Activated CD8-positive, alpha-beta T cell treated with anti-CD3 and anti-CD28 coated beads for 36 hours (primary cell): Measurements from ENCODE around the gene HELZ2. TPM values are rescaled to one million over a fixed set of nuclear protein-coding genes. Genes with fewer than 3 reads are reported as not detected.
A peak's percentile ranks its signal among the peaks of the same experiment; 100 is the strongest.

Source experiments
- ATAC-seq: fragments of 200-7000 bp; cut with Tn5 transposase; one replicate; pipeline ENCODE4 v1.10.0; 2021; ENCODE audit warnings: mild to moderate bottlenecking, moderate library complexity
- CTCF ChIA-PET: fragments of 350-600 bp; sonication (Branson Sonifier 250); formaldehyde crosslinking; loops from one replicate; lab custom pipeline; 2021; ENCODE audit warnings: antibody characterized with exemption; lab: Charles Lee
- POLR2A ChIA-PET: fragments of 350-600 bp; sonication (Branson Sonifier 250); formaldehyde crosslinking; loops from one replicate; lab custom pipeline; 2021; ENCODE audit warnings: antibody characterized with exemption; lab: Charles Lee
- DNase-seq: peaks from one replicate; pipeline ENCODE4 v3.0.0-alpha.2; 2020
- H3K27ac Mint-ChIP-seq: one replicate; pipeline ENCODE4 v1.8.0; 2021; ENCODE audit warnings: mild to moderate bottlenecking, mixed read lengths
- H3K27me3 Mint-ChIP-seq: one replicate; pipeline ENCODE4 v1.8.0; 2021; ENCODE audit warnings: mixed read lengths
- H3K36me3 Mint-ChIP-seq: one replicate; pipeline ENCODE4 v1.8.0; 2021; ENCODE audit warnings: low read depth, mixed read lengths
- H3K4me1 Mint-ChIP-seq: one replicate; pipeline ENCODE4 v1.8.0; 2021; ENCODE audit warnings: low read depth, mixed read lengths
- H3K4me3 Mint-ChIP-seq: one replicate; pipeline ENCODE4 v1.8.0; 2021; ENCODE audit warnings: mild to moderate bottlenecking, moderate library complexity, mixed read lengths
- H3K9me3 Mint-ChIP-seq: one replicate; pipeline ENCODE4 v1.8.0; 2021; ENCODE audit warnings: mixed read lengths
- intact Hi-C: fragments of 100-400 bp; cut with micrococcal nuclease; formaldehyde crosslinking; loops from one replicate; pipeline ENCODE4 v1.10.0; 2022
- total RNA-seq, 2 experiments: library from RNA; stranded (reverse); gene quantifications; one replicate each; pipeline ENCODE4 v1.2.3, GENCODE V29; 2021
- TF ChIP-seq, protein P1 (sequence below): fragments of 200-600 bp; IDR thresholded peaks from one replicate; pipeline ENCODE4 v1.8.0; 2022; ENCODE audit warnings: antibody characterized with exemption, mild to moderate bottlenecking

The HELZ2 gene
- total RNA-seq, 2 experiments from 2014 or later: 14.3 to 17.6 TPM

DNA sequence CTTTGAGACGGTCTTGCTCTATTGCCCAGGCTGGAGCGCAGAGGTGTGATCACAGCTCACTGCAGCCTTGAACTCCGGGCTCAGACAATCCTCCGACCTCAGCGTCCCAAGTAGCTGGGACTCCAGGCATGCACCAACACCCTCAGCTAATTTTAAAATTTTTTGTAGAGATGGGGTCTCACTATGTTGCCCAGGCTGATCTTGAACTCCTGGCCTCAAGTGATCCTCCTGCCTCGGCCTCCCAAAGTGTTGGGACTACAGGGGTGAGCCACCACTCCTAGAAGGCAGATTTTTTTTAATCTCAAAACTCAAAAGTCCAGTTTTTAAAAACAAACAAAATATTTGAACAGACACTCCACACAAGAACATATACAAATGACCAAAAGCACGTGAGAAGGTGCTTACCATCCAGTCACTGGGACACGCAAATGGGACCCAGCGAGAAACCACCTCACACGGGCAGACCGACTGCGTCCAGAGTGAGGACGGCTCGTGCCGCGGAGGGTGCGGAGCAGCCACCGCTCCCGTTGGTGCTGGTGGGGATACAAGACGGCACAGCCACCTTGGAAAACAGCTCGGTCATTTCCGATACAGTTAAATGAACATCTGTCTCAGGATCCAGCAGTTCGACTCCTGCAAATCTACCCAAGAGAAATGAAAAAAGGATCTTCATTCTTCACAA is 8.5 kb upstream of the HELZ2 start:
- DNase-seq: no peak
- ATAC-seq: no peak
- ChIA-PET POLR2A (no interaction called here), CTCF (interaction anchor here (1.0 to 2.5 kb wide), 4 partner anchors 15 to 60 kb away, joined by 3 to 11 read pairs (median 8); partner anchors contain the start of gene PTK6)
- TF ChIP-seq, protein P1, sequence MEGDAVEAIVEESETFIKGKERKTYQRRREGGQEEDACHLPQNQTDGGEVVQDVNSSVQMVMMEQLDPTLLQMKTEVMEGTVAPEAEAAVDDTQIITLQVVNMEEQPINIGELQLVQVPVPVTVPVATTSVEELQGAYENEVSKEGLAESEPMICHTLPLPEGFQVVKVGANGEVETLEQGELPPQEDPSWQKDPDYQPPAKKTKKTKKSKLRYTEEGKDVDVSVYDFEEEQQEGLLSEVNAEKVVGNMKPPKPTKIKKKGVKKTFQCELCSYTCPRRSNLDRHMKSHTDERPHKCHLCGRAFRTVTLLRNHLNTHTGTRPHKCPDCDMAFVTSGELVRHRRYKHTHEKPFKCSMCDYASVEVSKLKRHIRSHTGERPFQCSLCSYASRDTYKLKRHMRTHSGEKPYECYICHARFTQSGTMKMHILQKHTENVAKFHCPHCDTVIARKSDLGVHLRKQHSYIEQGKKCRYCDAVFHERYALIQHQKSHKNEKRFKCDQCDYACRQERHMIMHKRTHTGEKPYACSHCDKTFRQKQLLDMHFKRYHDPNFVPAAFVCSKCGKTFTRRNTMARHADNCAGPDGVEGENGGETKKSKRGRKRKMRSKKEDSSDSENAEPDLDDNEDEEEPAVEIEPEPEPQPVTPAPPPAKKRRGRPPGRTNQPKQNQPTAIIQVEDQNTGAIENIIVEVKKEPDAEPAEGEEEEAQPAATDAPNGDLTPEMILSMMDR: no peak
- intact Hi-C loops: no loop called here
- Mint-ChIP-seq H3K4me3 (no peak overlapping the region), H3K27ac (no peak overlapping the region), H3K4me1 (peaks cover 4% of the 10 kb centered on the region), H3K36me3 (no peaks in the 10 kb centered on the region), H3K9me3 (no peaks in the 10 kb centered on the region), H3K27me3 (peaks cover 2% of the 10 kb centered on the region)

DNA sequence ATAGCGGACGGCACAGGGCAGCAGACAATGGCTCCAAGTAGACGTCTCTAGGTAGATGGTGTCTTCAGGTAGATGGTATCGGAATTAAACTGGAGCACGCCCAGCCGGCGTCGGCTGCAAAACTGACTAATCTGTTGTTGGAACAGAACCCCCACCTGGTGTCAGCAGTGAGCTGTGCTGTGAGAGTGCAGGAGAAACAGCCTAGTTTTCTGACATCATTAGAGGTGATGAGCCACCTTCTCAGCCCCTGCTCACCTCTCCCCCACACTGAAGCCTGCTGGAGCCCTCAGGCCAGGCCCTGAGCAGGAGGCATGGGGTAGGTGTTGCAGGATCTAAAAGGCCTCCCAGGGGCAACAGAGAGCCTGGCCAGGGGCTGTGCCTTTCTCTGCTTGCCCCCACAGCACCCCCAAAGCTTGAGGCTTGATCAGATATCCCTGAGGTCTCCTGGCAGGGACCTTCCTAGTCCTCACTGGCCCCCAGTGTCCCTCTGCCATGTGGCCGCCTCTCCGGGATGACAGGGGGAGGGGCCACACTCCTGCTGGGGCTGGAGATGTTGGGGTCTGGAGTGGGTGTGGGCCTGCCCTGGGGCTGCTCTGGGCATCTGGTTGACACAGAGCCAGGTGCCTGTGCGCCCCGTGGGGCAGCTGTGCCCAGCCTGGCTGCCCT is 6.9 kb upstream of the HELZ2 start:
- Mint-ChIP-seq H3K4me1 (no peaks in the 10 kb centered on the region), H3K27me3 (peaks cover 3% of the 10 kb centered on the region), H3K9me3 (no peaks in the 10 kb centered on the region), H3K4me3 (no peak overlapping the region), H3K27ac (no peak overlapping the region), H3K36me3 (no peaks in the 10 kb centered on the region)
- DNase-seq (peak; percentile 83), ATAC-seq (peak; percentile 98)
- TF ChIP-seq, protein P1: peak; percentile 48
- intact Hi-C loops: no loop called here
- CTCF ChIA-PET: interaction anchor here (1.1 to 2.5 kb wide), 5 partner anchors 9 to 61 kb away, joined by 3 to 11 read pairs (median 3); partner anchors contain the start of gene PTK6
- POLR2A ChIA-PET: no interaction called here

DNA sequence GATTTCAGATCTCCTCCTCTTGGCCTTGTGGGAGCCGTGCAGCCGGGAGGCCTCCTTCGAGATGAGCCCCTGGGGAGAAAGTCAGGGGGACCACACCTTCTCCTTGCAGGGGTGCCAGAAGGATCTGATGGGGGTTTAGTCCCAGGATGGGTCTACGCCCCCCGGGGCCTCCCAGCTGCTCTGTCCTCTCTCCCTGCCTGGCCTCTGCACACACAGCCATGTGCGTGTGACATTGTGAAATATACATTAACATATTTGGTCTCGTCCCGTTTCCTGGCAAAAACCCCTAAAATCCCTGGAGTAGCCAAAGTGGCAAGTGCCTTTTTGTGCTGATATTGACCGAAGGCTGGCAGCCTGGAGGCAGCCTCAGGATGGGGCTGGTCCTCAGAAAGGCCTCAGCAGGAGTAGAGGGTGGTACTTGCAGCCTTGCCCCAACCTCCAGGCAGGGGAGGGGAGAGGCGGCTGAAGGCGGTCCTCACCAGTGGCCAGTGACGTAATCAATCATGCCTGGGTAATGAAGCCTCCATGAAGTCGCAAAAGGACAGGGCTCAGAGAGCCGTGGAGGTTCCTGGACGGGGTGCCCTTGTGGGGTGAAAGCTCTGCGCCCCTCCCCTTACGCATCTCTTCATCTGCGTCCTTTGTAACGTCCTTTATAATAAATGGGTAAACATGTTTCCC is 5.1 kb upstream of the HELZ2 start:
- Mint-ChIP-seq H3K9me3 (no peaks in the 10 kb centered on the region), H3K4me1 (no peaks in the 10 kb centered on the region), H3K36me3 (no peaks in the 10 kb centered on the region), H3K4me3 (no peak overlapping the region), H3K27ac (no peak overlapping the region), H3K27me3 (peaks cover 5% of the 10 kb centered on the region)
- TF ChIP-seq, protein P1: no peak
- intact Hi-C loops: no loop called here
- ChIA-PET CTCF (interaction anchor here (0.9 to 1.2 kb wide), 3 partner anchors 40 to 201 kb away, joined by 3 to 8 read pairs (median 4); partner anchors contain the start of gene PTK6), POLR2A (no interaction called here)
- ATAC-seq (no peak), DNase-seq (no peak)

DNA sequence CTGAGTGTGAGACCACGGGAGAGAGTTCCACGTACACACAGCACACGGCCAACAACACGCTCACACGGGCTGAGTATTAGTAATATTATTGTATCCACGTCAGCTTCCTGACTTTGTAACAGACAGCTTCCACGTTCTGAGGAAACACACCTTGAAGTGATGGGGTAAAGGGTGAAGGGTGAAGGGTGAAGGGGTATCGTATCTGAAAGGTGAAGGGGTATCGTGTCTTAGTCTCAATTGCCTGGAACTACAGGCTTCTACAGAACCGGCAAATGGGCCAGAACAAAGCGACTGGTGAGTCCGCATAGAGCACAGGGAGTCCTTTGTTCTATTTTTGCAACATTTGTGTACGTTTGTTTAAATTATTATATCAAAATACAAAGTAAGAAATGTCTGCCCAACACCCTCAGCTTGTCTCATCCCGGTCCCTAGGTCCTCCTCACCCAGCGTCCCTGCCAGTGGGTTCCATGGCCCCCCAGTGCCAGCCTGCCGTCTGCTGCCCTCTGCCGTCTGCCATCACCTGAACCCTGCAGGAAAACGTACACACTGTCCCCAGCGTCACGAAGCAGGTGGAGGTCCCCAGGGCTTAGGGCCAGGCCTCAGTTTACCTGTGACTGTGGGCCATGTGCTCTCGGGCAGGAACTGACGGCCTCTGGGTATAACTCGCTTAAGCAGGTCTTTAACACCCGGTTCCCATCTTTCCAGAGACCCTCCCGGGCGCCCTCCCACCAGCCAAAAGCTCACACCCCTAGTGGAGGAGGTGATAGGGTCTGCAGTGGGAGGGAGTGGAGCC is 4.4 kb upstream of the HELZ2 start:
- H3K9me3 Mint-ChIP-seq: no peaks in the 10 kb centered on the region
- no peaks in the 10 kb centered on the region for H3K36me3 Mint-ChIP-seq
- H3K4me1 Mint-ChIP-seq: no peaks in the 10 kb centered on the region
- POLR2A ChIA-PET: interaction anchor here (0.5 kb wide), 1 partner anchor 97 kb away, joined by 3 read pairs; no protein-coding TSS in a partner anchor
- DNase-seq (peak; percentile 37), ATAC-seq (peak; percentile 11)
- no peak overlapping the region for H3K4me3 Mint-ChIP-seq
- TF ChIP-seq, protein P1: no peak
- H3K27ac Mint-ChIP-seq: no peak overlapping the region
- CTCF ChIA-PET: interaction anchor here (0.8 to 1.2 kb wide), 2 partner anchors 38 to 41 kb away, joined by 3 to 7 read pairs; partner anchors contain the start of gene PTK6
- intact Hi-C loops: no loop called here
- H3K27me3 Mint-ChIP-seq: peaks cover 5% of the 10 kb centered on the region
